Neuronal stem cell (in vitro differentiated cells): ENCODE measurements around the gene PCBP3.

ENCODE experiments used
- DNase-seq: peaks from one replicate; pipeline ENCODE4 v3.0.0-alpha.2; 2013; ENCODE audit warnings: low spot score
- H2AFZ ChIP-seq: one replicate; pipeline ENCODE4 v1.6.1; 2013; ENCODE audit warnings: mild to moderate bottlenecking, low read length, inconsistent platforms
- H2AK5ac ChIP-seq: 2 replicates; pipeline ENCODE4 v1.6.1; 2013; ENCODE audit warnings: low read depth, mild to moderate bottlenecking, inconsistent platforms, low read length, moderate library complexity, mixed read lengths
- H2BK120ac ChIP-seq: 2 replicates; pipeline ENCODE4 v1.6.1; 2013; ENCODE audit warnings: low read depth, mild to moderate bottlenecking, inconsistent platforms, low read length, moderate library complexity, mixed read lengths
- H2BK12ac ChIP-seq: one replicate; pipeline ENCODE4 v1.6.1; 2013; ENCODE audit warnings: low read length, inconsistent platforms
- H2BK15ac ChIP-seq: 2 replicates; pipeline ENCODE4 v1.6.1; 2013; ENCODE audit warnings: mild to moderate bottlenecking, low read length, inconsistent platforms, mixed read lengths
- H2BK5ac ChIP-seq: one replicate; pipeline ENCODE4 v1.6.1; 2013; ENCODE audit warnings: inconsistent platforms, mild to moderate bottlenecking, low read length, moderate library complexity
- H3K14ac ChIP-seq: one replicate; pipeline ENCODE4 v1.6.1; 2013; ENCODE audit warnings: low read length, inconsistent platforms
- H3K18ac ChIP-seq: 2 replicates; pipeline ENCODE4 v1.6.1; 2013; ENCODE audit warnings: low read length, inconsistent platforms
- H3K23ac ChIP-seq: 2 replicates; pipeline ENCODE4 v1.6.1; 2013; ENCODE audit warnings: low read depth, mild to moderate bottlenecking, mixed read lengths, low read length, inconsistent platforms; ENCODE audit not compliant: poor library complexity
- H3K27ac ChIP-seq: replicated peaks from 3 replicates; pipeline ENCODE4 v1.5.1; 2013; ENCODE audit warnings: low read length, inconsistent platforms
- H3K27me3 ChIP-seq, 3 experiments: 2 replicates each; pipeline ENCODE4 v1.6.1; 2013; ENCODE audit warnings: low read length in 3 of 3, mild to moderate bottlenecking in 2 of 3, inconsistent platforms in 1 of 3, low read depth in 1 of 3, mixed read lengths in 1 of 3, moderate library complexity in 1 of 3; ENCODE audit not compliant: control insufficient read depth in 3 of 3, insufficient read depth in 3 of 3
- H3K36me3 ChIP-seq, 2 donors: replicated peaks in 1 of 2; 2 replicates each; pipeline ENCODE4 v1.6.1; 2013; ENCODE audit warnings: low read length in 2 of 2; ENCODE audit not compliant: control insufficient read depth in 2 of 2, insufficient read depth in 2 of 2
- H3K4ac ChIP-seq: 2 replicates; pipeline ENCODE4 v1.6.1; 2013; ENCODE audit warnings: inconsistent platforms, mild to moderate bottlenecking, low read length, moderate library complexity
- H3K4me1 ChIP-seq, 2 donors: 1 replicate in 1 of 2; 2 replicates in 1 of 2; pipeline ENCODE4 v1.6.1; 2013; ENCODE audit warnings: low read length in 2 of 2, low read depth in 1 of 2; ENCODE audit not compliant: control insufficient read depth in 2 of 2, insufficient read depth in 1 of 2
- H3K4me2 ChIP-seq: one replicate; pipeline ENCODE4 v1.6.1; 2013; ENCODE audit warnings: mild to moderate bottlenecking, low read length, inconsistent platforms; ENCODE audit not compliant: insufficient read depth, poor library complexity, severe bottlenecking
- H3K4me3 ChIP-seq, 2 donors: 2 replicates each; pipeline ENCODE4 v1.5.1; 2013; ENCODE audit warnings: low read length in 2 of 2, mild to moderate bottlenecking in 2 of 2, inconsistent platforms in 1 of 2, moderate library complexity in 1 of 2
- H3K79me1 ChIP-seq: one replicate; pipeline ENCODE4 v1.6.1; 2013; ENCODE audit warnings: low read depth, mild to moderate bottlenecking, inconsistent platforms, low read length, moderate library complexity
- H3K9ac ChIP-seq: one replicate; pipeline ENCODE4 v1.6.1; 2013; ENCODE audit warnings: mild to moderate bottlenecking, low read depth, low read length, inconsistent platforms; ENCODE audit not compliant: poor library complexity
- H3K9me3 ChIP-seq, 2 donors: replicated peaks in 1 of 2; 2 replicates each; pipeline versions ENCODE3 to v1.6.1; 2013; ENCODE audit warnings: low read length in 2 of 2, mild to moderate bottlenecking in 2 of 2, inconsistent platforms in 1 of 2, low read depth in 1 of 2, mixed read lengths in 1 of 2, moderate library complexity in 1 of 2; ENCODE audit not compliant: control insufficient read depth in 2 of 2, insufficient read depth in 1 of 2
- H4K8ac ChIP-seq: one replicate; pipeline ENCODE4 v1.6.1; 2013; ENCODE audit warnings: low read depth, mild to moderate bottlenecking, inconsistent platforms, low read length, moderate library complexity
- H4K91ac ChIP-seq: one replicate; pipeline ENCODE4 v1.6.1; 2013; ENCODE audit warnings: low read length, low read depth, mild to moderate bottlenecking, inconsistent platforms; ENCODE audit not compliant: poor library complexity
- WGBS, 2 donors: extraction: QIAGEN DNeasy Blood & Tissue Kit; methylation state at CpG; one replicate each; pipeline ENCODE4 v1.1.7; 2013; ENCODE audit warnings: missing lambda C conversion rate in 2 of 2, mixed read lengths in 1 of 2; ENCODE audit not compliant: insufficient read length in 2 of 2, insufficient replicate concordance in 1 of 2; ENCODE audit errors: extremely low coverage in 2 of 2; 5-methylcytosine and 5-hydroxymethylcytosine counted together

The PCBP3 gene

DNA sequence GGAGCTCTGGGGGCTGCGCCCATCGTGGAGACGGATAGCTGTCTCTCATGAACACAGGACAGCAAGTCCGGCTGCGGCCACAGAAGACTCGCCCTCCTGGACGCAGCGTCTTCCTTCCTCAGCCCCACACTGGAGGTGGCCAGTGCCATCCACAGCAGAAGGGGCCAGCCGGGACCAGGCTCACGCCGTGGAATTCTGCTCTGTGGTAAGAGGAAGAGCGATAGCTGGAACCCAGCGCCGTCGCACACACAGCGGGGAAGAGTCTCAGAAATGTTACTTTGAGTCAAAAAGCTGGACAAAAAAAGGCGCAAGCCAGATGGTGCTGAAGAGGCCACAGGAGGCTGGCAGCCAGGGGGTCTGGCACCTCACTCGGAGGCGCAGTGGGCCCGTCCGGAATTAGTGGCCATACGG, 224.2 kb downstream of the PCBP3 start:
- Histone ChIP-seq H4K91ac (no peak overlapping the region), H2AFZ (no peak overlapping the region), H3K18ac (peak overlapping the region; percentile 52), H3K36me3 (no peaks in the 10 kb centered on the region), H3K4me1 (peaks cover 0 to 5% of the 10 kb centered on the region in 2 donors), H2BK120ac (no peak overlapping the region), H3K27me3 (peaks cover 0 to 15% (median 0%) of the 10 kb centered on the region in 3 experiments), H3K4ac (no peak overlapping the region), H3K4me3 (no peak overlapping the region), H3K9ac (no peak overlapping the region), H2BK5ac (no peak overlapping the region), H2AK5ac (peak overlapping the region; percentile 89), H4K8ac (no peak overlapping the region), H3K9me3 (no peaks in the 10 kb centered on the region), H3K23ac (peak overlapping the region; percentile 25), H3K27ac (no peak overlapping the region), H2BK15ac (no peak overlapping the region), H3K79me1 (no peaks in the 10 kb centered on the region), H3K14ac (peak overlapping the region; percentile 39), H2BK12ac (no peak overlapping the region), H3K4me2 (no peak overlapping the region)
- WGBS, 2 donors, result no CpG with 5 or more reads among the region's 22 CpGs
- no peak for DNase-seq

DNA sequence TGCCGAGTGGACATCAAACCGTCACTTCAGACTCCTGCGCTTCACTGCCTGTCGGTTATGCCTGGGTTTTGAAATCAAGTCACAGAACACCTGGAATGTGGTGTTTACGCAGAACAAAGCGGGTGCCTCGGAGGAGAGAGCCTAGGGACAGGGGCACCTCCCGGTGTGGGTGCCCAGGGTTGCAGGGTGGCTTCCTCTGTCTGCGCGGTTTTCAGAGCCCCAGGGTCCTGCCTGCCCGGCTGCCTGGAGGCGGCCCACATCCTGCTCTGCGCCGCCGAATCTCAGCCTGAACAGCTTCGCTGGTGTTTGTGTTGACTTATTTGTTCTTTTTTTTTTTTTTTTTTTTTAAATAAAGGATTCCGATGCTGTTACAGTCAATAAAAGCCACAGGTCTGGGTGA, 224.6 kb downstream of the PCBP3 start:
- no peak for DNase-seq
- Histone ChIP-seq H3K9me3 (no peaks in the 10 kb centered on the region), H2BK120ac (no peak overlapping the region), H2AK5ac (peak overlapping the region; percentile 89), H3K4me3 (no peak overlapping the region), H3K9ac (no peak overlapping the region), H2BK5ac (no peak overlapping the region), H4K91ac (no peak overlapping the region), H2AFZ (no peak overlapping the region), H3K27ac (no peak overlapping the region), H3K18ac (peak overlapping the region; percentile 18), H3K27me3 (peaks cover 0 to 15% (median 0%) of the 10 kb centered on the region in 3 experiments), H2BK12ac (no peak overlapping the region), H4K8ac (no peak overlapping the region), H3K23ac (no peak overlapping the region), H3K4me2 (no peak overlapping the region), H3K79me1 (no peaks in the 10 kb centered on the region), H3K14ac (no peak overlapping the region), H2BK15ac (no peak overlapping the region), H3K4me1 (peaks cover 0 to 2% of the 10 kb centered on the region in 2 donors), H3K36me3 (no peaks in the 10 kb centered on the region), H3K4ac (no peak overlapping the region)
- WGBS, 2 donors, result no CpG with 5 or more reads among the region's 17 CpGs

DNA sequence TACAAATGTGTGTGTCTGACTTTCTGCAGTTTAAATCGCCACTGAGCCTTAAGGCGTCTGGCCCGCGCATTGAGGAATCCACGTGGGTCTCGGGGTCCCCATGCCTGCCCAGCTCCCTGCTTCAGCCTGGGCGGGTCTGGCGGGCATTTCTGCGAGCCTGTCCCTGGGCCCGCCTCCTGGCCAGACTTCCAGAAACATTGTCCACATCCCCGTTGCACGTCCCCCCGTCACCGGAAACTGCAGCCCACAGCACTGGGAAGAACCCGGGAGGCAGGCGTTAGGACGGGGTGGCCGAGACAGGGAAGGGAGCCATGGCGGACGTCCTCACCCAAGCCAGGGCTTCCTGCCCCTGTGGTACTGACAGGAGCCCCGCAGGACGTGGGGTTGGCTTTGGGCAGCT, 225.0 kb downstream of the PCBP3 start:
- no CpG with 5 or more reads among the region's 22 CpGs for WGBS, 2 donors
- Histone ChIP-seq H3K18ac (peak overlapping the region; percentile 38), H2BK5ac (no peak overlapping the region), H4K91ac (no peak overlapping the region), H3K9me3 (no peaks in the 10 kb centered on the region), H3K4me2 (no peak overlapping the region), H2BK120ac (no peak overlapping the region), H2BK15ac (no peak overlapping the region), H3K79me1 (no peaks in the 10 kb centered on the region), H3K23ac (no peak overlapping the region), H3K4me3 (no peak overlapping the region), H3K4me1 (peaks cover 0 to 2% of the 10 kb centered on the region in 2 donors), H3K36me3 (no peaks in the 10 kb centered on the region), H4K8ac (no peak overlapping the region), H2BK12ac (no peak overlapping the region), H2AFZ (no peak overlapping the region), H3K14ac (no peak overlapping the region), H2AK5ac (peak overlapping the region; percentile 89), H3K27me3 (peaks cover 0 to 19% (median 0%) of the 10 kb centered on the region in 3 experiments), H3K27ac (no peak overlapping the region), H3K9ac (no peak overlapping the region), H3K4ac (no peak overlapping the region)
- no peak for DNase-seq

DNA sequence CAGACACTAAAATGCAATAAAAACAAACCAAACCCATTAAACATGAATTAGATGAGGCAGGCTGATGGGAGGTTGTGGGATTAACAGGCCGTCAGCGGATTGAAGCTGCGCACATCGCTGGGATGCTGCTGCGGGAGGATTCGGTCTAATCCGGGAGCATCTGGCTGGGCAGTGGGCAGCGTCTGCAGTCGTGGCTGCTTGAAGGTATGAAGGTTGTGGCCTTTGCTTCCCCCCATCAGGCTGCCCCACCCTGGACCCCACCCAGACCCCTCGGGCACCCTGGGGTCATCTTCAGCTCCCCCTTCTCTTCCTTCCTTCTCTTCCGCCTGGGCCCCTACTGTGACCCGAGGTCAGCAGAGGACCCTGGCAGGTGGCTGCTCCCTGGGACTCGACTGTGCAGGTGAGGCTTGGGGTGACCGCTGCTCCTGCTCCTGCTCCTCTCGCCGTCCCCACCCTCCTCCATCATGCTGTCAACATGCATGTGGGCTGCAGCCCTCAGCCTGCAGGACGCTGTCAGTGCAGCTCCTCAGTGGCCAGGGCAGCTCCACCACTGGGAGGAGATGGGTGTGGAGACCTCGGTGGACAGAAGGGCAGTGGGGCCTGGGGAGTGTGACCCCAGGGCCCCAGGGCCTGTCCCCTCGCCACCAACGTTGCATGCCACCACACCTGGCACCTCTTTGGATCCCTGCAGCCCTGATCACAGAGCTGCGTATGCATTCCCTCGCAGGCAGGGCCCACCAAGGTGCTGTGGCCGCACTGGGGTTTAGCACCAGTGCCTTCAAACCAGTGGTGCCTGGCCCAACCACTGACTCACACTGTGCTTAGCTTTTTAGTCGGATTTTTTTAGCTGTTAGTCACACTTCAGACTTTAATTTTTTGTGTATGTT, 225.8 kb downstream of the PCBP3 start:
- Histone ChIP-seq H2BK12ac (no peak overlapping the region), H3K9ac (no peak overlapping the region), H2BK5ac (no peak overlapping the region), H3K14ac (peak overlapping the region; percentile 39), H3K4me2 (no peak overlapping the region), H3K18ac (peak overlapping the region; percentile 9), H3K27me3 (peaks cover 0 to 14% (median 0%) of the 10 kb centered on the region in 3 experiments), H3K9me3 (no peaks in the 10 kb centered on the region), H3K79me1 (no peaks in the 10 kb centered on the region), H3K4me3 (no peak overlapping the region), H3K23ac (peak overlapping the region; percentile 4), H3K27ac (no peak overlapping the region), H2BK120ac (no peak overlapping the region), H2AK5ac (peak overlapping the region; percentile 31), H2BK15ac (peak overlapping the region; percentile 45), H2AFZ (no peak overlapping the region), H3K4me1 (peaks cover 0 to 2% of the 10 kb centered on the region in 2 donors), H3K36me3 (no peaks in the 10 kb centered on the region), H4K91ac (no peak overlapping the region), H3K4ac (peak overlapping the region; percentile 69), H4K8ac (no peak overlapping the region)
- DNase-seq, result no peak
- no CpG with 5 or more reads among the region's 24 CpGs for WGBS, 2 donors
